ENCODE results near the gene RNF19B.

RNF19B gene

DNA sequence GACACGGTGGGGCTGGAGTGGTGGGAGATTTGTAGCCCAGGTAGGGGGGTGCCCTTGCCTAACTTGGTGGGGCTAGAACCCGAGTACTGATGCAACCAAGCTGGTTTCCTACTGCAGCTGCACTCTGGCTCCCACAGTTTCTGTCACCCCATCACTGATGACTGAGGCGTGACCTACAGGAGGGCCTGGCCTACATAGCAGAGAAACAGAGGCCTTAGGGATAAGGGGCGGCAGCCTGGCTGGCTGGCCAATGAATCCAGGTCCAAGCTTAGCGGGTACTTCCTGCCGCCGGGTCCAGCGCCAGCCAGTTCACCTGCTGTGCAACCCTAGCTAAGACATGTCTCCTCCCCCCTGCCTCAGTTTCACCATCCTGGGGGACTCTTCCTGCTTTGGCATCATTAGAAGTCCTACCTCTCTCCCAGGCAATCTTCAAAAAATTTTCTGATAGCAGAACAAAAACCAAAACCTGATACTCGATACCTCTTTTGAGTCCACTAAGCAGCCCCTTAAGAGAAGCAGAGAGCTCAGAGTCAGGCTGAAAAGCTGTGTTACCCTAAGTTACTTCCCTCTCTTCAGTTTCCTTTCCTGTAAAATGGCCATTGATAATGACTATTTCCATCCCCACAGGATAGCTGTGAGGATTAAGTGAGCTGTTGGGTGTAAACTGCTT is 27.3 kb upstream of the RNF19B start:
- DNase-seq (ENCODE audit: low read depth in 2 of 2), result no peak
- TF ChIP-seq, protein P1, sequence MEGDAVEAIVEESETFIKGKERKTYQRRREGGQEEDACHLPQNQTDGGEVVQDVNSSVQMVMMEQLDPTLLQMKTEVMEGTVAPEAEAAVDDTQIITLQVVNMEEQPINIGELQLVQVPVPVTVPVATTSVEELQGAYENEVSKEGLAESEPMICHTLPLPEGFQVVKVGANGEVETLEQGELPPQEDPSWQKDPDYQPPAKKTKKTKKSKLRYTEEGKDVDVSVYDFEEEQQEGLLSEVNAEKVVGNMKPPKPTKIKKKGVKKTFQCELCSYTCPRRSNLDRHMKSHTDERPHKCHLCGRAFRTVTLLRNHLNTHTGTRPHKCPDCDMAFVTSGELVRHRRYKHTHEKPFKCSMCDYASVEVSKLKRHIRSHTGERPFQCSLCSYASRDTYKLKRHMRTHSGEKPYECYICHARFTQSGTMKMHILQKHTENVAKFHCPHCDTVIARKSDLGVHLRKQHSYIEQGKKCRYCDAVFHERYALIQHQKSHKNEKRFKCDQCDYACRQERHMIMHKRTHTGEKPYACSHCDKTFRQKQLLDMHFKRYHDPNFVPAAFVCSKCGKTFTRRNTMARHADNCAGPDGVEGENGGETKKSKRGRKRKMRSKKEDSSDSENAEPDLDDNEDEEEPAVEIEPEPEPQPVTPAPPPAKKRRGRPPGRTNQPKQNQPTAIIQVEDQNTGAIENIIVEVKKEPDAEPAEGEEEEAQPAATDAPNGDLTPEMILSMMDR (IDR thresholded peaks at IDR 0.05; ENCODE audit: low read depth, low read length), result no peak
- H3K4me3 ChIP-seq (replicated peaks in 1 of 2; ENCODE audit: low read depth in 2 of 2, low read length in 2 of 2), result no peak overlapping the region

DNA sequence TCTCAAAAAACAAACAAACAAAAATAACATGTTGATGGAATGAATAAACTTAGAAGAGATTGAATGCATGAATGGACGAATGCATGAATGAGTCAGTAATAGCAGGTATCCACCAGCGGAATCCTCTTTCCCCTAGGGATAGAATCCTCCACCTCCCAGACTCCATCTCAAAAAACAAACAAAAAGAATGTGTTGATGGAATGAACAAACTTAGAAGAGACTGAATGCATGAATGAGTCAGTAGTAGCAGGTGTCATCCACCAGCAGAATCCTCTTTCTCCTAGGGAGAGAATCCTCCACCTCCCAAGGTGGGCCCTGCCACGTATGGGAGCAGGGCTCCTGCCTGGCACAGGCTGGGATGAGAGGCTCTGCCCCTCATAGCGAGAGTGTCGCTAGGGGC is 26.8 kb upstream of the RNF19B start:
- peak in 1 of 2 donors; percentile 67 for DNase-seq (ENCODE audit: low read depth in 2 of 2)
- TF ChIP-seq, protein P1 (IDR thresholded peaks at IDR 0.05; ENCODE audit: low read depth, low read length), result no peak
- no peak overlapping the region for H3K4me3 ChIP-seq (replicated peaks in 1 of 2; ENCODE audit: low read depth in 2 of 2, low read length in 2 of 2)

DNA sequence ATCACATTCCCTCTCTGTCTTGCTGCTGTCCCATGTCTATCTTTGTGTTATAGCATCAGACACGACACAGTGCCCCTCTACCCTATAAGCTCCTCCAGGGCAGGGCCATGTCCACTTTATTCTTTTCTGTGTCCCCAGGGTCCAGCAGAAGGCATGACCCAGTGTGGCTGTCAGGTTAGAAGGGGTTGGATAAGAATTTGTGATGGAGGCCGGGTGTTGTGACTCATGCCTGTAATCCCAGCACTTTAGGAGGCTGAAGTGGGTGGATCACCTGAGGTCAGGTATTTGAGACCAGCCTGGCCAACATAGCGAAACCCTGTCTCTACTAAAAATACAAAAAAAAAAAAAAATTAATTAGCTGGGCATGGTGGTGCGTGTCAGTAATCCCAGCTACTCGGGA is 26.3 kb upstream of the RNF19B start:
- TF ChIP-seq, protein P1 (IDR thresholded peaks at IDR 0.05; ENCODE audit: low read depth, low read length), result no peak
- H3K4me3 ChIP-seq (replicated peaks in 1 of 2; ENCODE audit: low read depth in 2 of 2, low read length in 2 of 2), result no peak overlapping the region
- DNase-seq (ENCODE audit: low read depth in 2 of 2), result no peak

DNA sequence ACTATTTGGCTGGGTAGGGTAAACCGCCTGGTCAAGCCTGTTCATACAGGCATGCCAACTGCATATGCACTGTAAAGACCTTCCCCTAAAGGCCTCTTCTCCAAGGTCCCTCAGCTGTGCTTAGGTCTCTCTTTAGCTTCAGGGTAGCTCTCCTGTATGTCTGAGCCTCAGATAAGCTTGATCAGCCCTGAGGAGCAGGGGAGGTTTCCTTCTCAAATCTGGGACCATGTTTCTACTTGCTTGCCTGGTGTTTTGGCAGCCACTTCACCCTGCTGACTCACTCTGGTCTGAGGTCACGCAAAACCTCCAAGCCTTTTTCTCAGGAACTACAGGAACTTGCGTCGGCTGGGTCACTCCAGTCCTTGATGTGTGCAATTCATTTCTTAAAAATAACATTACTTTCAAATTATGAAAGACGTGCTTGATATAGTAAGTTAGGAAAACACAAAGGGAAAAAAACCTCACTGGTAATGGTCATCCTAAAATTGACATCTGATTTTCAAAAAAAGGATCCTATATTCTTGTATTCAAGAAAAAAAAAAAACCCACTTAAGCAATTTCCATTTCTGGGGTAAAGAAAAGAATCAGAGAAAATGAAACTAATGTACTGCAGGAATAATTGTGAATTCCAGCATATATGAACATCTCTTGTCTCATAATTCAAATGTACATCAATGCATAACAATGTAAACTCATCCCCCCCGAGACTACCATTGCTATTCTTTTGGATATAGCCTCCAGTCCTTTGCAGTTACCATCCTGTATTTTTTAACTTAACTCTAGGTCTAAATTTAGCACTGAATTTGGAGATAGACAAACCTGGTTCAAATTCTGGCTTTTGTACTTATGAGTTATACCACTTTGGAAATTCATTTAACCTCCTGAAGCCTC is 24.8 kb upstream of the RNF19B start:
- DNase-seq (ENCODE audit: low read depth in 2 of 2), result peak; percentile 98 to 99
- TF ChIP-seq, protein P1 (IDR thresholded peaks at IDR 0.05; ENCODE audit: low read depth, low read length), result no peak
- no peak overlapping the region for H3K4me3 ChIP-seq (replicated peaks in 1 of 2; ENCODE audit: low read depth in 2 of 2, low read length in 2 of 2)

DNA sequence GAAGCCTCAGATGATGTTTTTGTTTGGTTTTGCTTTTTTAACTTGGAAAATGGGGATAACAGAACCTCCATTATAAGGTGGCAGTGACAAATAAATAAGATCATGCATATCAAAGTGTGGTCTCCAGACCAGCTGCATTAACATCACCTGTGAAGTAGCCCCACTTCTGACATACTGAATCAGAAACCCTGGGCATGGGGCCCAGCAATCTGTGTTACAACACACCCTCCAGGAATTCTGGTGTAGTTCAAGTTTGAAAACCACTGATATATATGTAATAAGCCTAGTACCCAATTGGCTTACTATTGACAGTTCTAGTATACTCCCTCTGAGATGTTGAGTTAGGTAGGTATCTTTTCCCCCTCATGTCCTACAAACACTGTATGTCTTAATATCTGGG is 24.1 kb upstream of the RNF19B start:
- H3K4me3 ChIP-seq (replicated peaks in 1 of 2; ENCODE audit: low read depth in 2 of 2, low read length in 2 of 2), result no peak overlapping the region
- DNase-seq (ENCODE audit: low read depth in 2 of 2), result peak; percentile 74 to 89
- TF ChIP-seq, protein P1 (IDR thresholded peaks at IDR 0.05; ENCODE audit: low read depth, low read length), result no peak

DNA sequence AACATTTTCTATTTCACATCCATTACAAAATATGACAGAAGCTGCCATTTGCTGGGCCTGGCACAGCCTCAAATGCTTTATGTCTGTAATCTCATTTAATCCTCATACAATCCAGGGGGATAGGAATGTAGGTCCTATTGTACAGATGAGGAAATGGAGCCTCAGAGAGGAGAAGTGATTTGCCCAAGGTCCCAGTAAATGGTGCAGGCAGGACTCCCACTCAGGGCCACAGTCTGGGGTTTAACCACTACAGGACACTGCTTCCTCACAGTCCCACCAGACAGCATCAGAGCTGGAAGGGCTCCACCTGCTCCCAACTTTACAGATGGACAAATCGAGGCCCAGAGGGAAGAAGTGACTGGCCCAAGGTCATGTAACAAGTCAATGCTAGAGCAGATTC is 20.6 kb upstream of the RNF19B start:
- TF ChIP-seq, protein P1 (IDR thresholded peaks at IDR 0.05; ENCODE audit: low read depth, low read length), result no peak
- no peak overlapping the region for H3K4me3 ChIP-seq (replicated peaks in 1 of 2; ENCODE audit: low read depth in 2 of 2, low read length in 2 of 2)
- DNase-seq (ENCODE audit: low read depth in 2 of 2), result no peak

Measured in cardiac fibroblast (primary cell).